NB4 (cell line): Measurements from ENCODE around the gene INSIG2.

Source experiments
- CTCF ChIP-seq: IDR thresholded peaks from one replicate; pipeline ENCODE4 v1.5.1; 2012; ENCODE audit warnings: low read depth, low read length
- MAX ChIP-seq: IDR thresholded peaks from 2 replicates; pipeline ENCODE4 v1.6.1; 2011; ENCODE audit warnings: low read depth, low read length
- POLR2A ChIP-seq: IDR thresholded peaks from 2 replicates; pipeline ENCODE4 v1.6.1; 2011; ENCODE audit warnings: mild to moderate bottlenecking; ENCODE audit not compliant: insufficient read length; ENCODE audit errors: extremely low read depth

- no peak for TF ChIP-seq MAX
- TF ChIP-seq CTCF = no peak
- TF ChIP-seq POLR2A = no peak
Observed at GRCh38 chr2:118106926-118107325, 18.7 kb downstream of the INSIG2 start.
